ENCODE data around the gene PRPF19. TPM values are rescaled to one million over a fixed set of nuclear protein-coding genes. Genes with fewer than 3 reads are reported as not detected.

Gene PRPF19
- total and polyA plus RNA-seq, 10 of the 15 experiments (the other 5 are each of a cell fraction or from before 2014, with no cell fraction given): 8.7 to 170 (median 61.3) TPM

DNA sequence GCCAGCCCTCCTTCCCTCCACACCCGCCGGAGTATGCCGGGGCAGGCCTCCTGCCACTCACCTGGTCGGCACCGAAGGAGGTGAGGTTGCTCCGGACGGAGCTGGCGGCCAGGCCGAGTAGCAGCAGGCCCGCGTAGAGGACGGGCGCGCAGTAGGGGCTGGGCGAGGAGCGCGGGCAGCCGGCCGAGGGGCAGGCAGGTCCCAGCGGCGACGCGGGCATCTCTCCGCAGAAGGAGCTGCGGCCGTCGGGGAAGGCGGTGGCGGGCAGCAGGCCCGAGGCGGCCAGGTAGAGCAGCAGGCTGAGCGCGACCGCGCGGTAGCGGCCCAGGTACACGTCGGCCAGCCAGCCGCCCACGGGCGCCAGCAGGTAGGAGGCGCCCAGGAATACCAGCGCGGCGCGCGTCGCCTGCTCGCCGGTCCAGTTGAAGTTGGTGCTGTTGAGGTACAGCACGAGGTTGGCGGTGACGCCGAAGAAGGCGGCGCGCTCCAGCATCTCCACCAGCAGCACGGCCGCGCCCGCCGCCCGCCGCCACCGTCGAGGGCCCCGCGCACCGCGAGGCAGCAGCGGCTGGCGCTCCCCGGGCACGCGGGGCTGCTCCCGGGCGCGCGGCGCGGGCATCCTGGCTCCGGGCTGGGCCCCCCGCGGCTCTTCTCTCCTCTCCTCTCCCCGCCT is 44.7 kb upstream of the PRPF19 start:
- intact Hi-C loops (cut with micrococcal nuclease; ENCODE audit: unreplicated experiment): loop anchor here (10.0 kb wide), 1 partner anchor 106 kb away; the partner anchor contains the start of gene CCDC86
- POLR2A ChIA-PET: interaction anchor here (0.5 to 3.3 kb wide), 6 partner anchors 9 to 1838 kb away, joined by 3 to 11 read pairs (median 4); partner anchors contain the start of gene TMEM109
- no peaks in the 10 kb centered on the region; the same call in 1 of the 2 replicates for H4K20me1 ChIP-seq (ENCODE audit: control insufficient read depth, insufficient read depth)
- in situ Hi-C loops (cut with MboI): no loop called here
- peak overlapping the region; percentile 64 for H2AFZ ChIP-seq (ENCODE audit: control insufficient read depth, low read depth, low read length)
- ATAC-seq (peak; percentile 22), DNase-seq (ENCODE audit: low read depth, low spot score) (no peak), FAIRE-seq (no peak)
- no peaks in the 10 kb centered on the region for H3K27me3 ChIP-seq (replicated peaks in 1 of 2; ENCODE audit: control insufficient read depth in 2 of 2, insufficient read depth in 2 of 2, low read length in 1 of 2)
- H3K4me1 ChIP-seq (ENCODE audit: control insufficient read depth, insufficient read depth, low read length): peaks cover 28% of the 10 kb centered on the region
- peak overlapping the region; percentile 90 for H3K9ac ChIP-seq (ENCODE audit: control insufficient read depth, insufficient read depth, low read length)
- H3K9me3 ChIP-seq (replicated peaks; ENCODE audit: control insufficient read depth, insufficient read depth, low read length): no peaks in the 10 kb centered on the region
- peaks cover 0 to 4% of the 10 kb centered on the region in 2 experiments; a peak in 3 of 4 replicates for H3K36me3 ChIP-seq (ENCODE audit: control insufficient read depth in 2 of 2, insufficient read depth in 2 of 2, low read length in 1 of 2)
- BruUV-seq (replicated peaks): TSS peak; percentile 70
- WGBS (ENCODE audit: insufficient coverage, insufficient replicate concordance, low lambda C conversion rate, missing lambda C conversion rate): under 1% methylated on average over 78 of the region's 86 CpGs
- H3K27ac ChIP-seq (ENCODE audit: control insufficient read depth, insufficient read depth): peak overlapping the region; percentile 97
- RAD21 ChIA-PET (ENCODE audit: unreplicated experiment): interaction anchor here (1.3 to 4.1 kb wide), 4 partner anchors 38 to 110 kb away, joined by 4 to 43 read pairs (median 10); partner anchors contain the start of gene TMEM109
- H3K4me3 ChIP-seq: peak overlapping the region; percentile 94
- CTCF ChIA-PET: interaction anchor here (1.0 to 1.6 kb wide), 5 partner anchors 11 to 208 kb away, joined by 3 to 7 read pairs (median 4); no protein-coding TSS in a partner anchor
- H3K79me2 ChIP-seq (ENCODE audit: control insufficient read depth, insufficient read depth, low read length): peaks cover 54% of the 10 kb centered on the region
- peak overlapping the region; percentile 98 for H3K4me2 ChIP-seq (ENCODE audit: control insufficient read depth, insufficient read depth)
- SMC1A ChIA-PET (ENCODE audit: uncharacterized antibody, unreplicated experiment): interaction anchor here (1.0 to 7.6 kb wide), 3 partner anchors 37 to 118 kb away, joined by 3 to 76 read pairs (median 11); partner anchors contain the start of gene TMEM109
- TF ChIP-seq MEF2B (IDR thresholded peaks at IDR 0.05; ENCODE audit: partially characterized antibody, poor library complexity, severe bottlenecking): no peak
- 0 out of 2 replicates have a peak, but pooled peaks have one; percentile 65 for TF ChIP-seq BACH1 (IDR thresholded peaks at IDR 0.05; ENCODE audit: borderline replicate concordance)
- TF ChIP-seq BCL11A (IDR thresholded peaks at IDR 0.05; ENCODE audit: low read depth, low read length): no peak
- no peak for TF ChIP-seq CHD2 (IDR thresholded peaks at IDR 0.05; ENCODE audit: borderline replicate concordance, low read depth, low read length)
- peak; percentile 69 for TF ChIP-seq MYC (IDR thresholded peaks at IDR 0.05; ENCODE audit: insufficient read depth, insufficient read length, insufficient replicate concordance, low read length, severe bottlenecking)
- TF ChIP-seq, protein P1, sequence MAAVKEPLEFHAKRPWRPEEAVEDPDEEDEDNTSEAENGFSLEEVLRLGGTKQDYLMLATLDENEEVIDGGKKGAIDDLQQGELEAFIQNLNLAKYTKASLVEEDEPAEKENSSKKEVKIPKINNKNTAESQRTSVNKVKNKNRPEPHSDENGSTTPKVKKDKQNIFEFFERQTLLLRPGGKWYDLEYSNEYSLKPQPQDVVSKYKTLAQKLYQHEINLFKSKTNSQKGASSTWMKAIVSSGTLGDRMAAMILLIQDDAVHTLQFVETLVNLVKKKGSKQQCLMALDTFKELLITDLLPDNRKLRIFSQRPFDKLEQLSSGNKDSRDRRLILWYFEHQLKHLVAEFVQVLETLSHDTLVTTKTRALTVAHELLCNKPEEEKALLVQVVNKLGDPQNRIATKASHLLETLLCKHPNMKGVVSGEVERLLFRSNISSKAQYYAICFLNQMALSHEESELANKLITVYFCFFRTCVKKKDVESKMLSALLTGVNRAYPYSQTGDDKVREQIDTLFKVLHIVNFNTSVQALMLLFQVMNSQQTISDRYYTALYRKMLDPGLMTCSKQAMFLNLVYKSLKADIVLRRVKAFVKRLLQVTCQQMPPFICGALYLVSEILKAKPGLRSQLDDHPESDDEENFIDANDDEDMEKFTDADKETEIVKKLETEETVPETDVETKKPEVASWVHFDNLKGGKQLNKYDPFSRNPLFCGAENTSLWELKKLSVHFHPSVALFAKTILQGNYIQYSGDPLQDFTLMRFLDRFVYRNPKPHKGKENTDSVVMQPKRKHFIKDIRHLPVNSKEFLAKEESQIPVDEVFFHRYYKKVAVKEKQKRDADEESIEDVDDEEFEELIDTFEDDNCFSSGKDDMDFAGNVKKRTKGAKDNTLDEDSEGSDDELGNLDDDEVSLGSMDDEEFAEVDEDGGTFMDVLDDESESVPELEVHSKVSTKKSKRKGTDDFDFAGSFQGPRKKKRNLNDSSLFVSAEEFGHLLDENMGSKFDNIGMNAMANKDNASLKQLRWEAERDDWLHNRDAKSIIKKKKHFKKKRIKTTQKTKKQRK (IDR thresholded peaks at IDR 0.05; ENCODE audit: low read depth, low read length): no peak
- no peak for TF ChIP-seq BMI1 (IDR thresholded peaks at IDR 0.05; ENCODE audit: borderline replicate concordance)
- no peak for TF ChIP-seq STAT1 (conservative IDR thresholded peaks at IDR 0.05)
- TF ChIP-seq, protein P2, sequence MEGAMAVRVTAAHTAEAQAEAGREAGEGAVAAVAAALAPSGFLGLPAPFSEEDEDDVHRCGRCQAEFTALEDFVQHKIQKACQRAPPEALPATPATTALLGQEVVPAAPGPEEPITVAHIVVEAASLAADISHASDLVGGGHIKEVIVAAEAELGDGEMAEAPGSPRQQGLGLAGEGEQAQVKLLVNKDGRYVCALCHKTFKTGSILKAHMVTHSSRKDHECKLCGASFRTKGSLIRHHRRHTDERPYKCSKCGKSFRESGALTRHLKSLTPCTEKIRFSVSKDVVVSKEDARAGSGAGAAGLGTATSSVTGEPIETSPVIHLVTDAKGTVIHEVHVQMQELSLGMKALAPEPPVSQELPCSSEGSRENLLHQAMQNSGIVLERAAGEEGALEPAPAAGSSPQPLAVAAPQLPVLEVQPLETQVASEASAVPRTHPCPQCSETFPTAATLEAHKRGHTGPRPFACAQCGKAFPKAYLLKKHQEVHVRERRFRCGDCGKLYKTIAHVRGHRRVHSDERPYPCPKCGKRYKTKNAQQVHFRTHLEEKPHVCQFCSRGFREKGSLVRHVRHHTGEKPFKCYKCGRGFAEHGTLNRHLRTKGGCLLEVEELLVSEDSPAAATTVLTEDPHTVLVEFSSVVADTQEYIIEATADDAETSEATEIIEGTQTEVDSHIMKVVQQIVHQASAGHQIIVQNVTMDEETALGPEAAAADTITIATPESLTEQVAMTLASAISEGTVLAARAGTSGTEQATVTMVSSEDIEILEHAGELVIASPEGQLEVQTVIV (IDR thresholded peaks at IDR 0.05; ENCODE audit: borderline replicate concordance, partially characterized antibody): no peak
- no peak; a peak in 1 of 4 replicates for TF ChIP-seq IKZF2 (IDR thresholded peaks at IDR 0.05)
- TF ChIP-seq HDAC2 (IDR thresholded peaks at IDR 0.05): no peak
- no peak for TF ChIP-seq TCF3 (IDR thresholded peaks at IDR 0.05; ENCODE audit: borderline replicate concordance, insufficient read depth, low read depth, low read length)
- TF ChIP-seq POU2F2 (IDR thresholded peaks at IDR 0.05; ENCODE audit: borderline replicate concordance, low read depth, low read length): no peak

All from GM12878 (cell line).